Measurements from ENCODE around the gene CXADR.
"Not testable (repeated sequence)": the region's sequence is repeated elsewhere in the genome, so short reads cannot be mapped to it uniquely, and the experiment has no call there.

CXADR gene

GRCh38 chr21:17506951-17507350 lies 5.9 kb upstream of the CXADR start:
- TF ChIP-seq ZFX (IDR thresholded peaks at IDR 0.05; ENCODE audit: borderline replicate concordance): no peak
- no peak for TF ChIP-seq CTCF (IDR thresholded peaks at IDR 0.05)
- H3K27ac ChIP-seq: no peak overlapping the region

GRCh38 chr21:17507591-17507990 lies 5.3 kb upstream of the CXADR start:
- TF ChIP-seq CTCF (IDR thresholded peaks at IDR 0.05): no peak
- TF ChIP-seq ZFX (IDR thresholded peaks at IDR 0.05; ENCODE audit: borderline replicate concordance): no peak
- H3K27ac ChIP-seq: no peak overlapping the region

- no peak for TF ChIP-seq CTCF (IDR thresholded peaks at IDR 0.05)
- TF ChIP-seq ZFX (IDR thresholded peaks at IDR 0.05; ENCODE audit: borderline replicate concordance): no peak
- peak overlapping the region; percentile 76 for H3K27ac ChIP-seq
Measured at GRCh38 chr21:17513214-17514123, 626 bp downstream of the CXADR start.

- TF ChIP-seq ZFX (IDR thresholded peaks at IDR 0.05; ENCODE audit: borderline replicate concordance): no peak
- no peak for TF ChIP-seq CTCF (IDR thresholded peaks at IDR 0.05)
Measured at GRCh38 chr21:17514124-17514845, 1.4 kb downstream of the CXADR start.

GRCh38 chr21:17517008-17517407 lies 4.2 kb downstream of the CXADR start:
- H3K27ac ChIP-seq: not testable (repeated sequence)

More at GRCh38 chr21:17514124-17514845, 1.4 kb downstream of the CXADR start:
- H3K27ac ChIP-seq: no peak overlapping the region; the same call in 1 of the 2 replicates

- H3K27ac ChIP-seq: no peak overlapping the region
- TF ChIP-seq ZFX (IDR thresholded peaks at IDR 0.05; ENCODE audit: borderline replicate concordance) (no peak), CTCF (IDR thresholded peaks at IDR 0.05) (no peak)
Measured at GRCh38 chr21:17519208-17519738, 6.4 kb downstream of the CXADR start.

GRCh38 chr21:17519965-17520609 lies 7.2 kb downstream of the CXADR start:
- H3K27ac ChIP-seq: no peak overlapping the region
- TF ChIP-seq CTCF (IDR thresholded peaks at IDR 0.05) (no peak), ZFX (IDR thresholded peaks at IDR 0.05; ENCODE audit: borderline replicate concordance) (no peak)

All from 22Rv1 (cell line).